IMR-90 (cell line): ENCODE results near the gene HFM1. TPM values are rescaled to one million over a fixed set of nuclear protein-coding genes. Genes with fewer than 3 reads are reported as not detected.

Experiments
- ATAC-seq: fragments of 200-7000 bp; cut with Tn5 transposase; 2 replicates; pipeline ENCODE4 v1.9.1; 2020; ENCODE audit warnings: low read depth, mild to moderate bottlenecking, moderate library complexity
- BruUV-seq: library from RNA; stranded (reverse); fragments of 400-500 nt; replicated peaks from 2 replicates; lab custom pipeline; 2021; lab: Mats Ljungman, UMichigan
- CTCF ChIA-PET: fragments of 300-600 bp; formaldehyde crosslinking; extraction: SDS; loops from one replicate; lab custom pipeline; 2021; ENCODE audit warnings: antibody characterized with exemption; lab: Yijun Ruan, JAX
- POLR2A ChIA-PET: fragments of 300-600 bp; sonication (Branson Sonifier 250); formaldehyde crosslinking; loops from one replicate; lab custom pipeline; 2022; ENCODE audit warnings: antibody characterized with exemption; ENCODE audit not compliant: unreplicated experiment; lab: Charles Lee
- DNase-seq: peaks from one replicate; pipeline ENCODE4 v3.0.0; 2013
- H2AFZ ChIP-seq: replicated peaks from 2 replicates; pipeline ENCODE3; 2013; ENCODE audit warnings: low read length, mild to moderate bottlenecking; ENCODE audit not compliant: poor library complexity
- H2AK5ac ChIP-seq: 2 replicates; pipeline ENCODE4 v1.6.1; 2013; ENCODE audit warnings: low read depth, low read length, inconsistent platforms
- H2AK9ac ChIP-seq: replicated peaks from 2 replicates; pipeline ENCODE3; 2013; ENCODE audit warnings: mild to moderate bottlenecking, low read depth, low read length, moderate library complexity; ENCODE audit not compliant: poor library complexity
- H2BK120ac ChIP-seq: 2 replicates; pipeline ENCODE4 v1.6.1; 2013; ENCODE audit warnings: low read depth, low read length, inconsistent platforms
- H2BK15ac ChIP-seq: 3 replicates; pipeline ENCODE4 v1.6.1; 2013; ENCODE audit warnings: low read depth, low read length, inconsistent platforms
- H2BK20ac ChIP-seq: 2 replicates; pipeline ENCODE4 v1.6.1; 2013; ENCODE audit warnings: low read depth, mild to moderate bottlenecking, inconsistent platforms, low read length, moderate library complexity
- H2BK5ac ChIP-seq: 2 replicates; pipeline ENCODE4 v1.6.1; 2013; ENCODE audit warnings: mild to moderate bottlenecking, low read depth, low read length, inconsistent platforms; ENCODE audit not compliant: poor library complexity, severe bottlenecking
- H3K14ac ChIP-seq: replicated peaks from 2 replicates; pipeline ENCODE4 v1.6.1; 2013; ENCODE audit warnings: low read depth, low read length, inconsistent platforms
- H3K18ac ChIP-seq: 2 replicates; pipeline ENCODE4 v1.6.1; 2013; ENCODE audit warnings: low read depth, low read length, control low read depth
- H3K23ac ChIP-seq: 2 replicates; pipeline ENCODE4 v1.6.1; 2013; ENCODE audit warnings: low read depth, low read length, inconsistent platforms
- H3K27ac ChIP-seq: 2 replicates; pipeline ENCODE4 v1.5.1; 2013; ENCODE audit warnings: mild to moderate bottlenecking, control low read depth, low read length; ENCODE audit not compliant: insufficient read depth
- H3K27me3 ChIP-seq: 2 replicates; pipeline ENCODE4 v1.6.1; 2013; ENCODE audit warnings: low read length; ENCODE audit not compliant: control insufficient read depth, insufficient read depth
- H3K36me3 ChIP-seq: 2 replicates; pipeline ENCODE4 v1.6.1; 2013; ENCODE audit warnings: low read length, mixed read lengths; ENCODE audit not compliant: control insufficient read depth, insufficient read depth
- H3K4ac ChIP-seq: 2 replicates; pipeline ENCODE4 v1.6.1; 2013; ENCODE audit warnings: low read depth, low read length, inconsistent platforms
- H3K4me1 ChIP-seq: 2 replicates; pipeline ENCODE4 v1.6.1; 2013; ENCODE audit warnings: low read length, mixed read lengths; ENCODE audit not compliant: control insufficient read depth, insufficient read depth
- H3K4me2 ChIP-seq: 2 replicates; pipeline ENCODE4 v1.6.1; 2013; ENCODE audit warnings: low read depth, mild to moderate bottlenecking, control low read depth, low read length, moderate library complexity
- H3K4me3 ChIP-seq: 2 replicates; pipeline ENCODE4 v1.5.1; 2013; ENCODE audit warnings: low read depth, mild to moderate bottlenecking, control low read depth, low read length, moderate library complexity; ENCODE audit not compliant: insufficient read depth
- H3K56ac ChIP-seq: 2 replicates; pipeline ENCODE4 v1.6.1; 2013; ENCODE audit warnings: low read length, inconsistent platforms; ENCODE audit not compliant: insufficient read depth; ENCODE audit errors: extremely low read depth
- H3K79me1 ChIP-seq, 2 experiments: 2 replicates each; pipeline ENCODE4 v1.6.1; 2013; ENCODE audit warnings: low read length in 2 of 2, inconsistent platforms in 1 of 2, low read depth in 1 of 2
- H3K9ac ChIP-seq: 2 replicates; pipeline ENCODE4 v1.6.1; 2013; ENCODE audit warnings: low read depth, low read length, control low read depth
- H3K9me1 ChIP-seq: 2 replicates; pipeline ENCODE4 v1.6.1; 2013; ENCODE audit warnings: low read length, inconsistent platforms; ENCODE audit not compliant: insufficient read depth
- H3K9me3 ChIP-seq: 2 replicates; pipeline ENCODE4 v1.6.1; 2013; ENCODE audit warnings: low read length; ENCODE audit not compliant: control insufficient read depth, insufficient read depth
- H4K20me1 ChIP-seq: 2 replicates; pipeline ENCODE4 v1.6.1; 2013; ENCODE audit warnings: low read length, inconsistent platforms; ENCODE audit not compliant: insufficient read depth
- H4K5ac ChIP-seq: 2 replicates; pipeline ENCODE4 v1.6.1; 2013; ENCODE audit warnings: mild to moderate bottlenecking, low read depth, low read length, control low read depth
- H4K8ac ChIP-seq, 2 experiments: 2 replicates each; pipeline ENCODE4 v1.6.1; 2013; ENCODE audit warnings: low read depth in 2 of 2, low read length in 2 of 2, control low read depth in 1 of 2, inconsistent platforms in 1 of 2
- H4K91ac ChIP-seq: 2 replicates; pipeline ENCODE4 v1.6.1; 2013; ENCODE audit warnings: low read depth, low read length, inconsistent platforms; ENCODE audit not compliant: insufficient read depth
- CEBPB ChIP-seq: IDR thresholded peaks from 2 replicates; pipeline ENCODE4 v1.6.1; 2012; ENCODE audit warnings: low read depth, low read length, improper control_type of control experiment
- CHD1 ChIP-seq: IDR thresholded peaks from 2 replicates; pipeline ENCODE4 v1.6.1; 2012; ENCODE audit warnings: low read depth, low read length, improper control_type of control experiment
- CTCF ChIP-seq: conservative IDR thresholded peaks from 2 replicates; pipeline ENCODE4 v1.5.1; 2012; ENCODE audit warnings: mild to moderate bottlenecking, low read depth, low read length, improper control_type of control experiment
- ELK1 ChIP-seq: fragments of 150-350 bp; IDR thresholded peaks from 2 replicates; pipeline ENCODE4 v1.6.1; 2016; ENCODE audit warnings: low read depth, mild to moderate bottlenecking, low read length, moderate library complexity, borderline replicate concordance
- FOS ChIP-seq: fragments of 150-350 bp; IDR thresholded peaks from 2 replicates; pipeline ENCODE4 v1.6.1; 2016; ENCODE audit warnings: low read depth, low read length
- MXI1 ChIP-seq: IDR thresholded peaks from 2 replicates; pipeline ENCODE4 v1.6.1; 2012; ENCODE audit warnings: low read depth, mild to moderate bottlenecking, low read length, moderate library complexity, borderline replicate concordance
- NFE2L2 ChIP-seq: fragments of 150-350 bp; IDR thresholded peaks from 2 replicates; pipeline ENCODE4 v1.6.1; 2016; ENCODE audit warnings: low read depth, mild to moderate bottlenecking, low read length
- POLR2A ChIP-seq: IDR thresholded peaks from 2 replicates; pipeline ENCODE4 v1.6.1; 2012; ENCODE audit warnings: mild to moderate bottlenecking, low read depth, low read length
- RCOR1 ChIP-seq: IDR thresholded peaks from 2 replicates; pipeline ENCODE4 v1.6.1; 2012; ENCODE audit warnings: mild to moderate bottlenecking, low read length, improper control_type of control experiment; ENCODE audit not compliant: insufficient replicate concordance
- RFX5 ChIP-seq: IDR thresholded peaks from 2 replicates; pipeline ENCODE4 v1.8.0; 2012; ENCODE audit warnings: low read depth, mild to moderate bottlenecking, low read length, moderate library complexity
- SMC3 ChIP-seq: fragments of 150-350 bp; IDR thresholded peaks from 2 replicates; pipeline ENCODE4 v1.6.1; 2016; ENCODE audit warnings: low read depth, mild to moderate bottlenecking, antibody characterized with exemption, low read length, moderate library complexity
- WGBS, 2 experiments: methylation state at CpG; one replicate each; pipeline versions ENCODE4 v1.1.5 to v1.1.7; 2013; ENCODE audit warnings: missing lambda C conversion rate in 2 of 2; ENCODE audit not compliant: insufficient read length in 1 of 2; ENCODE audit errors: extremely low coverage in 2 of 2; 5-methylcytosine and 5-hydroxymethylcytosine counted together
- dilution Hi-C: fragments of 300-500 bp; cut with HindIII; formaldehyde crosslinking; loops from one replicate; pipeline ENCODE4 v1.14.3; 2018; ENCODE audit warnings: low sequenced_read_pairs; ENCODE audit not compliant: unreplicated experiment
- in situ Hi-C: fragments of 300-500 bp; cut with MboI; formaldehyde crosslinking; loops from 3 replicates; pipeline ENCODE4 v1.14.3; 2019; ENCODE audit warnings: low sequenced_read_pairs, inconsistent platforms, mixed read lengths
- intact Hi-C: fragments of 100-400 bp; cut with micrococcal nuclease; formaldehyde crosslinking; loops from 2 replicates; pipeline ENCODE4 v1.10.0; 2022
- polyA plus RNA-seq, 3 experiments: library from polyadenylated mRNA; depleted of rRNA; stranded (reverse); fragments of >200 nt; gene quantifications; 2 replicates each; pipeline ENCODE4 v1.2.3, GENCODE V29; 2012; ENCODE audit warnings: low replicate concordance in 1 of 3
- total RNA-seq: library from RNA; depleted of rRNA; stranded (reverse); fragments of >200 nt; gene quantifications from 2 replicates; pipeline ENCODE4 v1.2.3, GENCODE V29; 2012
- TF ChIP-seq, protein P1 (sequence below): fragments of 150-350 bp; IDR thresholded peaks from 2 replicates; pipeline ENCODE4 v1.6.1; 2017; ENCODE audit warnings: mild to moderate bottlenecking, antibody characterized with exemption, low read length, low read depth

Gene HFM1
- total and polyA plus RNA-seq, 2 of the 4 experiments (the other 2 are of a cell fraction): 0.15 to 0.18 TPM

DNA sequence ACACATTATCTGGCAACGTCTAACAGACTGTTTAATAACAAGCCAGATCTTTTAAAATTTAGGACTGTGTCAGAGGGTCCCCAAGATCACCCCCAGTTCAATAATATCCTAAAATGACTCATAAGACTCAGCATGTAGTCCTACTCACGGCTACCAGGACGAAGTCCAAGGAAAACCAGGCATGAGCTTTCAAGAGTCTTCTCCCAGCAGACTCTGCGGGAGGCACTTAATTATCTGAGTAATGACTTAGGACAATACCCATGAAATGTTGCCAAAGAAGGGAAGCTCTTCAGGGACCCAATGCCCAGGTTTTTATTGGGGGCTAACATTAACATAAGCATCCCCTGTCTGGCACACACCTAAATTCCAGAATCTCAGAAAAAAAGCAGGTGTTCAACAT, 7.0 kb downstream of the HFM1 start:
- H2AK5ac ChIP-seq: no peak overlapping the region
- H3K18ac ChIP-seq: no peak overlapping the region
- TF ChIP-seq ELK1 (no peak), NFE2L2 (no peak), SMC3 (no peak), CEBPB (no peak), MXI1 (no peak), FOS (no peak), POLR2A (no peak), RFX5 (no peak), CHD1 (no peak), RCOR1 (no peak), CTCF (no peak)
- TF ChIP-seq, protein P1, sequence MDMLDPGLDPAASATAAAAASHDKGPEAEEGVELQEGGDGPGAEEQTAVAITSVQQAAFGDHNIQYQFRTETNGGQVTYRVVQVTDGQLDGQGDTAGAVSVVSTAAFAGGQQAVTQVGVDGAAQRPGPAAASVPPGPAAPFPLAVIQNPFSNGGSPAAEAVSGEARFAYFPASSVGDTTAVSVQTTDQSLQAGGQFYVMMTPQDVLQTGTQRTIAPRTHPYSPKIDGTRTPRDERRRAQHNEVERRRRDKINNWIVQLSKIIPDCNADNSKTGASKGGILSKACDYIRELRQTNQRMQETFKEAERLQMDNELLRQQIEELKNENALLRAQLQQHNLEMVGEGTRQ: no peak
- CTCF ChIA-PET: no interaction called here
- H3K14ac ChIP-seq: no peak overlapping the region
- H3K36me3 ChIP-seq: no peaks in the 10 kb centered on the region
- H3K9me3 ChIP-seq: no peaks in the 10 kb centered on the region
- no peak for DNase-seq
- H3K4ac ChIP-seq: no peak overlapping the region
- H3K56ac ChIP-seq: no peak overlapping the region
- H3K27me3 ChIP-seq: no peaks in the 10 kb centered on the region
- POLR2A ChIA-PET: no interaction called here
- no peak overlapping the region for H2AK9ac ChIP-seq
- H3K9me1 ChIP-seq: no peaks in the 10 kb centered on the region
- in situ Hi-C loops (no loop called here), dilution Hi-C loops (no loop called here), intact Hi-C loops (no loop called here)
- BruUV-seq: no TSS peak
- no peak overlapping the region for H2BK5ac ChIP-seq
- H3K79me1 ChIP-seq: no peaks in the 10 kb centered on the region
- no peaks in the 10 kb centered on the region for H4K20me1 ChIP-seq
- ATAC-seq: no peak
- H4K8ac ChIP-seq: no peak overlapping the region
- 48% methylated on average over 2 of the region's 4 CpGs; no CpG with 5 or more reads in 1 of the 2 experiments for WGBS, 2 experiments
- H3K4me2 ChIP-seq: no peak overlapping the region
- no peak overlapping the region for H3K27ac ChIP-seq
- H2BK15ac ChIP-seq: no peak overlapping the region
- H2BK20ac ChIP-seq: no peak overlapping the region
- H4K91ac ChIP-seq: no peak overlapping the region
- H2AFZ ChIP-seq: no peak overlapping the region
- H3K23ac ChIP-seq: no peak overlapping the region
- no peak overlapping the region for H4K5ac ChIP-seq
- H3K4me3 ChIP-seq: no peak overlapping the region
- H3K9ac ChIP-seq: no peak overlapping the region
- no peaks in the 10 kb centered on the region for H3K4me1 ChIP-seq
- no peak overlapping the region for H2BK120ac ChIP-seq
